Motor neuron (in vitro differentiated cells): ENCODE results near the gene ARHGEF28. TPM values are rescaled to one million over a fixed set of nuclear protein-coding genes. Genes with fewer than 3 reads are reported as not detected.

Experiments
- ATAC-seq, 8 experiments: fragments of 200-7000 bp; cut with Tn5 transposase; replicated peaks in 6 of 8; 2 replicates each; pipeline ENCODE4 v1.8.0; 2021; ENCODE audit warnings: mild to moderate bottlenecking in 8 of 8, moderate library complexity in 8 of 8
- H3K27ac ChIP-seq, 2 donors: fragments of 250-450 bp; sonication (Bioruptor Pico); 2 replicates each; pipeline ENCODE4 v1.9.0; 2021; ENCODE audit warnings: antibody characterized with exemption in 2 of 2, mild to moderate bottlenecking in 2 of 2, moderate library complexity in 1 of 2
- H3K4me1 ChIP-seq, 2 donors: fragments of 250-450 bp; sonication (Bioruptor Pico); replicated peaks in 1 of 2; 2 replicates each; pipeline ENCODE4 v1.6.1; 2021; ENCODE audit warnings: antibody characterized with exemption in 2 of 2, mild to moderate bottlenecking in 2 of 2, moderate library complexity in 1 of 2
- H3K4me3 ChIP-seq, 5 donors: fragments of 250-450 bp; sonication (Bioruptor Pico); 2 replicates each; pipeline ENCODE4 v1.9.0; 2021; ENCODE audit warnings: antibody characterized with exemption in 5 of 5, mild to moderate bottlenecking in 5 of 5, moderate library complexity in 4 of 5
- WGBS, 10 experiments: fragments of 450-650 bp; shearing (Covaris generic); methylation state at CpG; one replicate each; pipeline ENCODE4 v1.0.0; 2022; 5-methylcytosine and 5-hydroxymethylcytosine counted together
- in situ Hi-C, 9 experiments: fragments of 400-800 bp; cut with MboI; loops; one replicate each; pipeline ENCODE4 v1.15.0; 2021; ENCODE audit warnings: low sequenced_read_pairs in 9 of 9, low pct_unique_long_range_greater_than_20kb in 2 of 9; ENCODE audit not compliant: unreplicated experiment in 9 of 9
- total RNA-seq, 8 experiments: library from RNA; unstranded; fragments of 300-600 nt; gene quantifications; 2 replicates each; pipeline versions ENCODE4 v1.2.3 to v1.2.4, GENCODE V29; 2022

Gene ARHGEF28
- total RNA-seq, 8 experiments from 2014 or later = 0.81 to 29.3 (median 1.9) TPM

DNA sequence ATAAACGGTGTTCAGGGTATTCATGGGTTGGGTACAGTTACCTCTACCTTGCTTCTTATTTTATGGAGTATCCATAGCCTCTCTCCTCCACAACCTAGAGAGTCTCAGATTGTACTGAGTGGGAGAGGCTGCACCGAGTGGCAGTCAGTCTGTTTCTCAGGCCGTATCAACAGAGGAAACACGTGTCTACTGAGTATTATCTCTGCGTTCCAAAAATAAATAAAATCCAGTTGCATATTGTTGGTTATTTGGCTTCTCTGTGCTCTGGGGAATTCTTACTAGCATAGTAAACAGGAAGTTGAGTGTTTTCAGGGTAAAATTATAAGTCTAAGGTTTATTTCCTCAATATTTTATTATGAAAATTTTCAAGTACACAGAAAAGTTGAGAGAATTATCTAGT is 231.0 kb downstream of the ARHGEF28 start:
- Histone ChIP-seq H3K27ac (no peak overlapping the region), H3K4me1 (no peaks in the 10 kb centered on the region), H3K4me3 (no peak overlapping the region)
- no peak for ATAC-seq
- 26 to 93% (median 77%) methylated on average over 1 to 5 of the region's 5 CpGs; no CpG with 5 or more reads in 1 of the 10 experiments for WGBS, 10 experiments
- in situ Hi-C loops = no loop called here

DNA sequence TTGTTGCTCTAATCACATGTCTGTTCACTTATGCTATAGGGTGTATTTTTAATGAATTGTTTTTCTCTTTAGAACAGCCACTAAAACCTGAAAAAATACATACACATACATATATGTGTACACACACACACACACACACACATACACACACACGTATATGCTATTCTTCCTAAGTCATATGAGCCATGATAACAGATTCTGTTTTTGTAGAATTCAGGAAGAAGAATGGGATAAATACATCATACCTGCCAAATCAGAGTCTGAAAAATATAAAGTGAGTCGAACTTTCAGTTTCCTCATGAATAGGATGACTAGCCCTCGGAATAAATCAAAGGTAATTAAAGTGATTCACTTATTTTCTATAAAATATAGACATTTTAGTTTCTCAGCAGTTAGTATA is 231.4 kb downstream of the ARHGEF28 start:
- in situ Hi-C loops = no loop called here
- Histone ChIP-seq H3K27ac (no peak overlapping the region), H3K4me3 (no peak overlapping the region), H3K4me1 (no peaks in the 10 kb centered on the region)
- no peak for ATAC-seq
- WGBS, 10 experiments = 60 to 100% (median 87%) methylated on average over 1 to 3 of the region's 3 CpGs; no CpG with 5 or more reads in 1 of the 10 experiments

GRCh38 chr5:73858054-73858453 is 232.1 kb downstream of the ARHGEF28 start:
- no peak for ATAC-seq

GRCh38 chr5:73858776-73859175 is 232.8 kb downstream of the ARHGEF28 start:
- WGBS, 10 experiments = 20 to 100% (median 84%) methylated on average over 1 to 3 of the region's 3 CpGs; no CpG with 5 or more reads in 1 of the 10 experiments
- no peak for ATAC-seq
- Histone ChIP-seq H3K4me1 (no peaks in the 10 kb centered on the region), H3K4me3 (no peak overlapping the region), H3K27ac (no peak overlapping the region)
- in situ Hi-C loops = no loop called here

More at GRCh38 chr5:73858054-73858453, 232.1 kb downstream of the ARHGEF28 start:
- in situ Hi-C loops = no loop called here
- H3K27ac ChIP-seq = no peak overlapping the region
- 67 to 100% (median 80%) methylated on average over 1 to 4 of the region's 4 CpGs; no CpG with 5 or more reads in 2 of the 10 experiments for WGBS, 10 experiments
- H3K4me3 ChIP-seq = no peak overlapping the region
- H3K4me1 ChIP-seq = no peaks in the 10 kb centered on the region

GRCh38 chr5:73859696-73860095 is 233.7 kb downstream of the ARHGEF28 start:
- H3K27ac ChIP-seq = no peak overlapping the region
- no peak for ATAC-seq
- in situ Hi-C loops = no loop called here
- no peaks in the 10 kb centered on the region for H3K4me1 ChIP-seq
- WGBS, 10 experiments = 30 to 100% (median 83%) methylated on average over 1 to 4 of the region's 5 CpGs
- H3K4me3 ChIP-seq = no peak overlapping the region

DNA sequence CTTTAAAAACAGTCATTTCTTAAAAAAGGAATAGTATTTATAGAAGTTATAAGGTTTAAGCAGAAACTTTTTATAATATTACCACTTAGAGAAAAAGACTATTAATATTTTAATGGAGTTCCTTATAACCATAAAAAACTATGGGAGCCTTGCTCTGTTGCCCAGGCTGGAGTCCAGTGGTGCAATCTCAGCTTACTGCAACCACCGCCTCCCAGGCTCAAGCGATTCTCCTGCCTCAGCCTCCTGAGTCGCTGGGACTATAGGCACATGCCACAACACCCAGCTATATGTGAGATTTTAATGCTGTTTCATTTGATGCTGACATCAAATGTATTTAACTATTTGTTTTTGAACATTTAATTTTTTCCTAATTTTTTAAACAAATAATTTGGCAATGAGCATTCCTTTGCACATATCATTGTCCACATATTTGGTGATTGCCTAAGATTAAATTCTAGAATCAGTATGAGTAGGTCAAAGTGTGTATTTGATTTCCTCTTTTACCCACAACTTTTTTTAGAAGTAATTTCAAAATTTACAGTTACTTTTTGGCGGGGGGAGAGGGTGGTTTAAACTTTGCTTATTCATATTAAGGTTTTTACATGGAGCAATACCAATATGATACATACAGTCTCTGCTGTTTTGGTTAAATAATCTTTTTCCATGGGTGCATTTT is 235.5 kb downstream of the ARHGEF28 start:
- H3K4me3 ChIP-seq = no peak overlapping the region
- in situ Hi-C loops = no loop called here
- WGBS, 10 experiments = 53 to 100% (median 90%) methylated on average over 1 to 4 of the region's 4 CpGs; no CpG with 5 or more reads in 1 of the 10 experiments
- ATAC-seq = no peak
- H3K27ac ChIP-seq = no peak overlapping the region
- H3K4me1 ChIP-seq = no peaks in the 10 kb centered on the region

GRCh38 chr5:73862796-73863195 is 236.8 kb downstream of the ARHGEF28 start:
- in situ Hi-C loops = no loop called here
- no peak for ATAC-seq

GRCh38 chr5:73863876-73864275 is 237.9 kb downstream of the ARHGEF28 start:
- no peaks in the 10 kb centered on the region for H3K4me1 ChIP-seq
- WGBS, 10 experiments = 14 to 93% (median 83%) methylated on average over 1 to 2 of the region's 3 CpGs; no CpG with 5 or more reads in 2 of the 10 experiments
- H3K4me3 ChIP-seq = no peak overlapping the region
- in situ Hi-C loops = no loop called here
- no peak overlapping the region for H3K27ac ChIP-seq
- no peak for ATAC-seq

More at GRCh38 chr5:73862796-73863195, 236.8 kb downstream of the ARHGEF28 start:
- Histone ChIP-seq H3K4me1 (no peaks in the 10 kb centered on the region), H3K27ac (no peak overlapping the region), H3K4me3 (no peak overlapping the region)

DNA sequence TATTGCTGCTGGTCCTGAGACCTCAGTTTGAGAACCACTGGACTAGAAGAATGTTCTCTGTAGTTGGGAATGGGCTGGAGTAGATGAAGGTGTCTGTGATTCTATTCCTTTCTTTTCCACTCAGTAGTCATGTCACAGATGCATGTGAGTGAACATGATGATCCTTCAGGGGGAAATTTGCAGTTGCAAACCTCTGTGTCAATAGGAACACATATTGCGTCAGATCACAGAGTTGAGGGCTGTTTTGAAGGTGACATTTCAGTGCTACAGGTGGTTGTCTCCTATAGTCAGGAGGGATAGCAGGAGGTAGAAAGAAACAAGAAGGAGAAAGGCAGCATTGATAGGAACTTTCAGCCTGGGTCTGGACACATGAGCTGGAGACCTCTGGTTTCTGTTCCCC is 239.3 kb downstream of the ARHGEF28 start:
- Histone ChIP-seq H3K27ac (no peak overlapping the region), H3K4me3 (no peak overlapping the region), H3K4me1 (no peaks in the 10 kb centered on the region)
- no peak for ATAC-seq
- 83 to 100% (median 100%) methylated on average over 1 of the region's 1 CpG; no CpG with 5 or more reads in 5 of the 10 experiments for WGBS, 10 experiments
- in situ Hi-C loops = no loop called here

- peak in 3 of 8 experiments; percentile 13 to 84 (median 61) for ATAC-seq
- 50 to 100% (median 91%) methylated on average over 1 to 4 of the region's 5 CpGs for WGBS, 10 experiments
- Histone ChIP-seq H3K4me1 (no peaks in the 10 kb centered on the region), H3K27ac (no peak overlapping the region), H3K4me3 (no peak overlapping the region)
- in situ Hi-C loops = no loop called here
Observed at GRCh38 chr5:73867345-73868335, 241.6 kb downstream of the ARHGEF28 start.

- in situ Hi-C loops = no loop called here
- no peaks in the 10 kb centered on the region for H3K4me1 ChIP-seq
- no peak overlapping the region for H3K27ac ChIP-seq
- WGBS, 10 experiments = 72 to 100% (median 93%) methylated on average over 3 to 7 of the region's 7 CpGs
- ATAC-seq = no peak
- H3K4me3 ChIP-seq = no peak overlapping the region
Observed at GRCh38 chr5:73883646-73884045, 257.6 kb downstream of the ARHGEF28 start.

DNA sequence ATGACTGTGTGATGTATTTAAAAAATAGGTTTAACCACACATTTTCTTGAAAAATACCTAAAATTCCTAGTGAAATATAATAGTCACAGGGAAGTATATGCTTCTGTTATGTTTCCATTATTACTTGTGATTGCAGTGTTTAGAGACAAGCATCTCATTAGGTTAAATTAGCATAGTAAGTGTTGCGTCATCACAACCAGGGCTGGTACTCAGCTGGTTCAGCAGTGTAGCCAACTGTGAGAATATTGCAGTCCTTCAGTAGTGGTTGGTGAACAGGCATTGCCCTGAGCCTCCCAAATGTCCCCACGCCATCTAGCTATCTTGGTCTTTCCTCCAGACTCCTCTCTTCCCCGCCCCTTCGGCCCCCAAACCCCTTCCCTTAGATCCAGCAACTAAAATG is 261.7 kb downstream of the ARHGEF28 start:
- Histone ChIP-seq H3K4me1 (no peaks in the 10 kb centered on the region), H3K27ac (no peak overlapping the region), H3K4me3 (no peak overlapping the region)
- 83 to 100% (median 100%) methylated on average over 1 to 3 of the region's 4 CpGs; no CpG with 5 or more reads in 6 of the 10 experiments for WGBS, 10 experiments
- ATAC-seq = peak in 4 of 8 experiments; percentile 33 to 82 (median 72)
- in situ Hi-C loops = no loop called here

DNA sequence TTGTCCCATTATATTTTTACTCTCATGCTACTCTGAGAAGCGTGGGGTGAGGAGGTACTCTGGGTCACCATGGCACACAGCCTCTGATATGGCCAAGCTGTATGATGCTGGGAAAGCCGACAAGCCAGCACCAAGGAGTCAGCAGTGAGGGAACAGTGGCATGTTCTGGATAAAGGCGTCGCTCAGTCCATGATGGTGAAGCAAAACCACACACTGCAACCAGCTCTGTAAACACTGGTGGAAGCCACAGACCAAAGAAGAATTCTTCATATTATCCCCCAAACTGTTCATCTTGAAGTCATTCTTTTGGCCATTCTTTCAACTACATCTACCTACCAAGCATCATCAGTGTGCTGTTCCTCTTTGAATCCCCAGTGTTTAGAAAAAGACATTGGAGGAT is 264.6 kb downstream of the ARHGEF28 start:
- no peak overlapping the region for H3K4me3 ChIP-seq
- H3K27ac ChIP-seq = no peak overlapping the region
- in situ Hi-C loops = loop anchor here in 1 of 9 experiments (10.0 kb wide), 1 partner anchor 754 kb away; the partner anchor contains the start of gene ENC1
- no peaks in the 10 kb centered on the region for H3K4me1 ChIP-seq
- ATAC-seq = no peak
- 60 to 100% (median 100%) methylated on average over 1 to 4 of the region's 4 CpGs; no CpG with 5 or more reads in 3 of the 10 experiments for WGBS, 10 experiments
